WTC11 (cell line): ENCODE measurements around the gene SKA2. TPM values are rescaled to one million over a fixed set of nuclear protein-coding genes. Genes with fewer than 3 reads are reported as not detected.

ENCODE experiments used
- ATAC-seq: fragments of 200-7000 bp; cut with Tn5 transposase; 2 replicates; pipeline ENCODE4 v1.10.0; 2021; ENCODE audit warnings: mild to moderate bottlenecking, moderate library complexity
- CTCF ChIA-PET: fragments of 300-600 bp; sonication (Branson Sonifier 250); formaldehyde crosslinking; loops from one replicate; lab custom pipeline; 2021; ENCODE audit warnings: antibody characterized with exemption; lab: Charles Lee
- POLR2A ChIA-PET: fragments of 350-600 bp; sonication (Branson Sonifier 250); formaldehyde crosslinking; loops from one replicate; lab custom pipeline; 2021; ENCODE audit warnings: antibody characterized with exemption; lab: Charles Lee
- DNase-seq: peaks from one replicate; pipeline ENCODE4 v3.0.0; 2021; ENCODE audit warnings: low spot score
- H3K27ac Mint-ChIP-seq: 2 replicates; pipeline ENCODE4 v1.8.0; 2021; ENCODE audit warnings: mixed read lengths
- H3K27me3 Mint-ChIP-seq: 2 replicates; pipeline ENCODE4 v1.8.0; 2021; ENCODE audit warnings: low read depth, mild to moderate bottlenecking, moderate library complexity, mixed read lengths
- H3K36me3 Mint-ChIP-seq: 2 replicates; pipeline ENCODE4 v1.8.0; 2021; ENCODE audit warnings: mixed read lengths
- H3K4me1 Mint-ChIP-seq: 2 replicates; pipeline ENCODE4 v1.8.0; 2022; ENCODE audit warnings: mixed read lengths
- H3K4me3 Mint-ChIP-seq: 2 replicates; pipeline ENCODE4 v1.8.0; 2021; ENCODE audit warnings: mild to moderate bottlenecking, moderate library complexity, mixed read lengths
- H3K9me3 Mint-ChIP-seq: 2 replicates; pipeline ENCODE4 v1.8.0; 2021; ENCODE audit warnings: mixed read lengths
- AFF4 ChIP-seq: sonication (generic); formaldehyde crosslinking; IDR thresholded peaks from 2 replicates; pipeline ENCODE4 v1.8.1; 2023; ENCODE audit warnings: mild to moderate bottlenecking, missing genetic modification reagents, borderline replicate concordance
- CBFB ChIP-seq: sonication (generic); formaldehyde crosslinking; IDR thresholded peaks from 2 replicates; pipeline ENCODE4 v1.8.1; 2022; ENCODE audit warnings: mild to moderate bottlenecking, low read depth, missing genetic modification reagents
- ETV6 ChIP-seq: sonication (generic); formaldehyde crosslinking; IDR thresholded peaks from 2 replicates; pipeline ENCODE4 v1.8.1; 2022; ENCODE audit warnings: mild to moderate bottlenecking, missing genetic modification reagents
- FOXP4 ChIP-seq: sonication (generic); formaldehyde crosslinking; IDR thresholded peaks from 2 replicates; pipeline ENCODE4 v1.8.0; 2022; ENCODE audit warnings: mild to moderate bottlenecking, missing genetic modification reagents
- GABPB1 ChIP-seq: sonication (generic); formaldehyde crosslinking; IDR thresholded peaks from 2 replicates; pipeline ENCODE4 v1.8.1; 2023; ENCODE audit warnings: mild to moderate bottlenecking, missing genetic modification reagents
- HMGA2 ChIP-seq: fragments of 250-450 bp; sonication (Bioruptor Pico); IDR thresholded peaks from 2 replicates; pipeline ENCODE4 v1.4.0; 2021; ENCODE audit warnings: mild to moderate bottlenecking, moderate library complexity
- IRF2 ChIP-seq: sonication (generic); formaldehyde crosslinking; IDR thresholded peaks from 2 replicates; pipeline ENCODE4 v1.8.0; 2022; ENCODE audit warnings: low read depth, missing genetic modification reagents, borderline replicate concordance
- JAZF1 ChIP-seq: fragments of 250-450 bp; sonication (Bioruptor Pico); IDR thresholded peaks from 2 replicates; pipeline ENCODE4 v1.9.0; 2021; ENCODE audit warnings: moderate library complexity, mild to moderate bottlenecking, inconsistent platforms
- KAT7 ChIP-seq: sonication (generic); formaldehyde crosslinking; IDR thresholded peaks from 2 replicates; pipeline ENCODE4 v1.8.1; 2023; ENCODE audit warnings: missing genetic modification reagents, mild to moderate bottlenecking, borderline replicate concordance
- NFE2L1 ChIP-seq: sonication (generic); formaldehyde crosslinking; IDR thresholded peaks from 2 replicates; pipeline ENCODE4 v1.8.1; 2023; ENCODE audit warnings: missing genetic modification reagents
- PREB ChIP-seq: sonication (generic); formaldehyde crosslinking; IDR thresholded peaks from 2 replicates; pipeline ENCODE4 v1.8.1; 2022; ENCODE audit warnings: mild to moderate bottlenecking, missing genetic modification reagents, moderate library complexity, borderline replicate concordance
- ZMAT4 ChIP-seq: fragments of 250-450 bp; sonication (Bioruptor Pico); IDR thresholded peaks from 2 replicates; pipeline ENCODE4 v1.9.0; 2021; ENCODE audit warnings: mild to moderate bottlenecking
- ZNF317 ChIP-seq: sonication (generic); formaldehyde crosslinking; IDR thresholded peaks from 2 replicates; pipeline ENCODE4 v1.8.1; 2023; ENCODE audit warnings: low read depth, mild to moderate bottlenecking, moderate library complexity, missing genetic modification reagents, borderline replicate concordance
- ZNF423 ChIP-seq: fragments of 250-450 bp; sonication (Bioruptor Pico); IDR thresholded peaks from 2 replicates; pipeline ENCODE4 v2.1.2; 2022; ENCODE audit warnings: mild to moderate bottlenecking, moderate library complexity
- ZNF671 ChIP-seq: fragments of 250-450 bp; sonication (Bioruptor Pico); IDR thresholded peaks from 2 replicates; pipeline ENCODE4 v1.8.0; 2021; ENCODE audit warnings: mild to moderate bottlenecking
- total RNA-seq: library from RNA; stranded (reverse); gene quantifications from 3 replicates; pipeline ENCODE4 v1.2.3, GENCODE V29; 2021
- TF ChIP-seq, protein P1 (sequence below): fragments of 250-450 bp; sonication (Bioruptor Pico); conservative IDR thresholded peaks from 2 replicates; pipeline ENCODE4 v1.9.0; 2021; ENCODE audit warnings: mild to moderate bottlenecking
- TF ChIP-seq, protein P2 (sequence below): sonication (generic); formaldehyde crosslinking; IDR thresholded peaks from 2 replicates; pipeline ENCODE4 v1.8.1; 2022; ENCODE audit warnings: missing genetic modification reagents, borderline replicate concordance
- TF ChIP-seq, protein P3 (sequence below): sonication (generic); formaldehyde crosslinking; conservative IDR thresholded peaks from 2 replicates; pipeline ENCODE4 v1.8.1; 2022; ENCODE audit warnings: mild to moderate bottlenecking, missing genetic modification reagents

SKA2 gene
- total RNA-seq, 1 experiment from 2014 or later, result 80.0 TPM

DNA sequence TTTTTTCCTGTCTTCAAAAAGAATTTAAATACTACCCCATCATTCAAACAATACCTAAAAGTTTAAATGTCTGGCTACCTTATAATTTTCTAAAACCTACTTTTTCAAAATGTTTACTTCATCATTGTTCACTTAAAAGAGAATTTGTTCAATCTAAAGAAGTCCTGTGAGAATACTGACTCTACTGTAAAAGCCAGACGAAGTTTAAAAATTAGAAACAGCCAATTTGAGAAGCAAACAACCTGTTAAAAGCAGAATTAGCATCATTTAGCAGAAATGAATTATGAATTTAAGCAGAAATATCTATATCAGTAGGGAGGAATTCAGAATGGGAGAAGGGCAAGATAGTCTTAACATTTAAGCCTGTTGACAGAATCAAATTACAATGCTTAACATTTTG, 2.1 kb downstream of the SKA2 start:
- H3K27ac Mint-ChIP-seq, result no peak overlapping the region
- peaks cover 39% of the 10 kb centered on the region for H3K4me1 Mint-ChIP-seq
- no peak for ATAC-seq
- H3K36me3 Mint-ChIP-seq, result 0 out of 2 replicates have a peak, but pooled peaks cover 2% of the 10 kb centered on the region
- ChIA-PET POLR2A (interaction anchor here (3.0 kb wide), 1 partner anchor 47 kb away, joined by 23 read pairs; the partner anchor contains the start of gene TRIM37), CTCF (no interaction called here)
- TF ChIP-seq CBFB, result no peak
- no peak for TF ChIP-seq GABPB1 (CRISPR knock-in tag)
- TF ChIP-seq, protein P1, sequence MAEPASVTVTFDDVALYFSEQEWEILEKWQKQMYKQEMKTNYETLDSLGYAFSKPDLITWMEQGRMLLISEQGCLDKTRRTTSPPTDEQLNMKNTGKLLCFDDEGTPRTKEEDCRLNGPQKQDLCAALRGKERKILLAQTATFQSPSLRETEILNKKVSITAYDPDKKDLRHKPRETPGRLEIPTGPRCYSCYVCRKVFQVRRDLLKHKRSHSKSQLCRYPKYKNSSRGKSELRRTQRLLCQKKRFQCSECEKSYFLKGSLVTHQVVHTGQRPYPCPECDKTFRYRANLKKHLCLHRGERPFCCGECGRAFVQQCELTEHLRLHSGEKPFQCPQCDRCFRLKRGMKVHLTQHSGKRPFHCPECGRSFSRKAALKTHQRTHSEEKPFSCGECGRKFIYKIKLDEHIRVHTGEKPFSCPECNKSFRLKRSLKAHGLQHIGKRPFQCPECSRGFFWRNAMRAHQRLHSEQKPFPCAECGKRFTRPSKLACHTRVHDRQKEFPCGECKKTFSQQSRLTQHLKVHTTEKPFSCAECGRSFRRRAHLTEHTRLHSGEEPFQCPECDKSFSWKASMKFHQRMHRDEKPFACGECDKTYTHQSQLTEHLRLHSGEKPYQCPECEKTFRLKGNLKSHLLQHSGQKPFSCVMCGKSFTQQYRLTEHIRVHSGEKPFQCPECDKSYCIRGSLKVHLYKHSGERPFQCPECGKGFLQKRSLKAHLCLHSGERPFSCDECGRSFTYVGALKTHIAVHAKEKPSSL, result no peak
- TF ChIP-seq HMGA2 (CRISPR knock-in tag), result no peak
- no peak for TF ChIP-seq ZMAT4 (CRISPR knock-in tag)
- TF ChIP-seq FOXP4 (CRISPR knock-in tag), result no peak
- TF ChIP-seq KAT7 (CRISPR knock-in tag), result no peak
- TF ChIP-seq, protein P2, sequence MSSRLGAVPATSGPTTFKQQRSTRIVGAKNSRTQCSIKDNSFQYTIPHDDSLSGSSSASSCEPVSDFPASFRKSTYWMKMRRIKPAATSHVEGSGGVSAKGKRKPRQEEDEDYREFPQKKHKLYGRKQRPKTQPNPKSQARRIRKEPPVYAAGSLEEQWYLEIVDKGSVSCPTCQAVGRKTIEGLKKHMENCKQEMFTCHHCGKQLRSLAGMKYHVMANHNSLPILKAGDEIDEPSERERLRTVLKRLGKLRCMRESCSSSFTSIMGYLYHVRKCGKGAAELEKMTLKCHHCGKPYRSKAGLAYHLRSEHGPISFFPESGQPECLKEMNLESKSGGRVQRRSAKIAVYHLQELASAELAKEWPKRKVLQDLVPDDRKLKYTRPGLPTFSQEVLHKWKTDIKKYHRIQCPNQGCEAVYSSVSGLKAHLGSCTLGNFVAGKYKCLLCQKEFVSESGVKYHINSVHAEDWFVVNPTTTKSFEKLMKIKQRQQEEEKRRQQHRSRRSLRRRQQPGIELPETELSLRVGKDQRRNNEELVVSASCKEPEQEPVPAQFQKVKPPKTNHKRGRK (CRISPR knock-in tag), result no peak
- TF ChIP-seq NFE2L1, result no peak
- no peaks in the 10 kb centered on the region for H3K9me3 Mint-ChIP-seq
- no peak overlapping the region for H3K4me3 Mint-ChIP-seq
- no peaks in the 10 kb centered on the region for H3K27me3 Mint-ChIP-seq
- DNase-seq, result no peak

DNA sequence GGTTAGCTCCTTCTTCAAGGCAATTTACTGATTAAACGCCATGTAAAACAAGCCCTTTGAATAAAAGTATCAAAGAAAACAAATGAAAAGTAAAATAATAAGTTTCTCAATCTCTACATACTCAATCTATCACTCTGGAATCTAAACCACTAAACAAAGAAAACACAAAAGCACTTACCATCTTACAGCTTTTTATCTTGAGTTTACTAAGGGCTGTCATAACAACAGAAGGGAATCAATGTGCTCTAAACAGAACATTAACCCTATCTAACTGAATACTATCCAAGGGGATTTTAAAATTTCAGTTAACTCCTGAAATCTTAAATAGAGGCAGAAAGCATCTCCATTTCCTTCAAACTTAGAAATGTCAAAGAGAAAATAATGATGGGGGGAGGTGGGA, 3.4 kb downstream of the SKA2 start:
- ATAC-seq, result no peak
- H3K36me3 Mint-ChIP-seq, result 0 out of 2 replicates have a peak, but pooled peaks cover 2% of the 10 kb centered on the region
- H3K4me1 Mint-ChIP-seq, result peaks cover 35% of the 10 kb centered on the region
- H3K4me3 Mint-ChIP-seq, result no peak overlapping the region
- peak overlapping the region; percentile 74 for H3K27ac Mint-ChIP-seq
- no peaks in the 10 kb centered on the region for H3K9me3 Mint-ChIP-seq
- ChIA-PET CTCF (no interaction called here), POLR2A (no interaction called here)
- DNase-seq, result no peak
- H3K27me3 Mint-ChIP-seq, result no peaks in the 10 kb centered on the region
- TF ChIP-seq, protein P3, sequence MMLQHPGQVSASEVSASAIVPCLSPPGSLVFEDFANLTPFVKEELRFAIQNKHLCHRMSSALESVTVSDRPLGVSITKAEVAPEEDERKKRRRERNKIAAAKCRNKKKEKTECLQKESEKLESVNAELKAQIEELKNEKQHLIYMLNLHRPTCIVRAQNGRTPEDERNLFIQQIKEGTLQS (CRISPR knock-in tag), result no peak
- TF ChIP-seq ZNF423 (no peak), ZNF671 (CRISPR knock-in tag) (no peak), ETV6 (no peak), ZNF317 (CRISPR knock-in tag) (no peak), JAZF1 (CRISPR knock-in tag) (no peak), NFE2L1 (no peak), FOXP4 (CRISPR knock-in tag) (no peak), AFF4 (no peak), PREB (CRISPR knock-in tag) (no peak), IRF2 (CRISPR knock-in tag) (no peak)
- TF ChIP-seq, protein P2 (CRISPR knock-in tag), result no peak
